PC-3 (cell line): ENCODE measurements around the gene CDH11. TPM values are rescaled to one million over a fixed set of nuclear protein-coding genes. Genes with fewer than 3 reads are reported as not detected.
A peak's percentile ranks its signal among the peaks of the same experiment; 100 is the strongest.

Source experiments
- ATAC-seq: fragments of 200-7000 bp; cut with Tn5 transposase; 2 replicates; pipeline ENCODE4 v1.9.1; 2020; ENCODE audit warnings: mild to moderate bottlenecking, moderate library complexity
- BruUV-seq: library from RNA; stranded (reverse); fragments of 400-500 nt; replicated peaks from 2 replicates; lab custom pipeline; 2021; lab: Mats Ljungman, UMichigan
- CTCF ChIA-PET: fragments of 300-600 bp; sonication (Branson Sonifier 250); formaldehyde crosslinking; loops from one replicate; lab custom pipeline; 2022; ENCODE audit warnings: antibody characterized with exemption; lab: Charles Lee
- POLR2A ChIA-PET: fragments of 300-600 bp; sonication (Branson Sonifier 250); formaldehyde crosslinking; loops from one replicate; lab custom pipeline; 2022; ENCODE audit warnings: antibody characterized with exemption; ENCODE audit not compliant: unreplicated experiment; lab: Charles Lee
- DNase-seq: peaks from one replicate; pipeline ENCODE4 v3.0.0-alpha.2; 2015
- H2AFZ ChIP-seq: fragments of 300-600 bp; sonication (generic); 2 replicates; pipeline ENCODE4 v1.6.0; 2016; ENCODE audit warnings: antibody characterized with exemption, low read length
- H3F3A ChIP-seq: fragments of 300-600 bp; sonication (generic); one replicate; pipeline ENCODE4 v1.6.0; 2017; ENCODE audit warnings: antibody characterized with exemption, low read length, control low read depth, mild to moderate bottlenecking; ENCODE audit not compliant: unreplicated experiment
- H3K27ac ChIP-seq: fragments of 300-600 bp; sonication (generic); 2 replicates; pipeline ENCODE4 v1.5.1; 2016; ENCODE audit warnings: mild to moderate bottlenecking, low read length
- H3K27me3 ChIP-seq: fragments of 300-600 bp; sonication (generic); 2 replicates; pipeline ENCODE4 v1.6.1; 2016; ENCODE audit warnings: low read length, mixed read lengths
- H3K36me3 ChIP-seq: fragments of 300-600 bp; sonication (generic); 2 replicates; pipeline ENCODE4 v1.6.1; 2016; ENCODE audit warnings: low read depth, mixed run types, low read length, mixed read lengths
- H3K4me1 ChIP-seq: fragments of 300-600 bp; sonication (generic); 2 replicates; pipeline ENCODE4 v1.5.1; 2016; ENCODE audit warnings: low read length; ENCODE audit not compliant: insufficient read depth
- H3K4me2 ChIP-seq: fragments of 300-600 bp; sonication (generic); 2 replicates; pipeline ENCODE4 v1.6.0; 2016; ENCODE audit warnings: low read length
- H3K4me3 ChIP-seq: fragments of 300-600 bp; sonication (generic); 2 replicates; pipeline ENCODE4 v1.5.1; 2016; ENCODE audit warnings: mild to moderate bottlenecking, low read length, mixed read lengths
- H3K79me2 ChIP-seq: fragments of 300-600 bp; sonication (generic); 2 replicates; pipeline ENCODE4 v1.6.1; 2017; ENCODE audit warnings: low read length, mixed read lengths
- H3K9ac ChIP-seq: fragments of 300-600 bp; sonication (generic); 2 replicates; pipeline ENCODE4 v1.6.0; 2016; ENCODE audit warnings: mild to moderate bottlenecking, low read length
- H3K9me2 ChIP-seq: fragments of 300-600 bp; sonication (generic); replicated peaks from 2 replicates; pipeline ENCODE4 v1.6.1; 2016; ENCODE audit warnings: mixed run types, low read length, mixed read lengths
- H3K9me3 ChIP-seq: fragments of 300-600 bp; sonication (generic); 2 replicates; pipeline ENCODE4 v1.6.1; 2016; ENCODE audit warnings: low read length, mixed read lengths
- H4K20me1 ChIP-seq: fragments of 300-600 bp; sonication (generic); 2 replicates; pipeline ENCODE4 v1.6.1; 2016; ENCODE audit warnings: low read length, mixed read lengths
- EZH2 ChIP-seq: fragments of 300-600 bp; sonication (generic); IDR thresholded peaks from one replicate; pipeline ENCODE4 v1.6.1; 2017; ENCODE audit warnings: antibody characterized with exemption, mild to moderate bottlenecking, low read length; ENCODE audit not compliant: unreplicated experiment
- EZH2phosphoT487 ChIP-seq: fragments of 300-600 bp; sonication (generic); IDR thresholded peaks from 2 replicates; pipeline ENCODE4 v1.6.1; 2018; ENCODE audit warnings: mild to moderate bottlenecking, antibody characterized with exemption, low read length, borderline replicate concordance
- intact Hi-C: fragments of 100-400 bp; cut with micrococcal nuclease; formaldehyde crosslinking; loops from 2 replicates; pipeline ENCODE4 v1.9.0; 2023
- total RNA-seq: library from RNA; depleted of rRNA; stranded (reverse); fragments of >200 nt; gene quantifications from 2 replicates; pipeline ENCODE4 v1.2.3, GENCODE V29; 2014
- TF ChIP-seq, protein P1 (sequence below): fragments of 300-600 bp; sonication (generic); conservative IDR thresholded peaks from 2 replicates; pipeline ENCODE4 v1.5.1; 2017; ENCODE audit warnings: antibody characterized with exemption, low read depth, mild to moderate bottlenecking, low read length

The CDH11 gene
- total RNA-seq, 1 experiment from 2014 or later, result 172 TPM

DNA sequence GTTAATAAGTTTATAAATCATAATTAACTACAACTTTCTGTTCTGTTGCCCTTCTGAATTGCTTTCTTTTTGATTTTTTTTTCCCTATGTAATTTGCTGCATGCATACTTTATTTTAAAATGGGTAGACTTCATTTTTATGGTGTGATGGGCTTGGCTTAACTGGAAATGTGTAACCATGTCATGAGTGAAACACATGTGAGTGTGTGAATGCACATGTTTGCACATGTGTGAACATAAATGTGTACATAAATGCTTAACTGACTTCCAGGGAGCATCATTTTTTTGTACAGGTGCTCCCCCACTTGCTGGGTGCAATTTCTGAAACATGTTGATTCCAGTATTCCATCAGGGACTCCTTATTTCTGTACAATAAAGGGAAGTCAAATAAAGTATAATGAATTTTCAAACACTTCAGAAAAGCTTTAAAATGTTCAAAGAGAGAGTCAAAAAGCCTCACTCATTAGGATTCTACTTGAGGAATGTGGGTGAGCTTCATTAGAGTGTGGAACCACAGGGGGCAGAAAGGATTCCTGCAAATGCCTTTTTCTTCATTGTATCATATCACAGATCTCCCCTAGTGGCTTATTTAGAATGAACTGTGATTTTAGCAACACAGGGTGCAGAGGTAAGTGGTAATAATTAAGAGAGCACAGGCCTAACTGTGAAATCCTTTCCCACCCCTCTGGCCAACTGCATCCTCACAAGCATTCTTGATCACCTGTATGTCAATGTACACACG lies 31.7 kb upstream of the CDH11 start:
- no peak overlapping the region for H2AFZ ChIP-seq
- H3K27me3 ChIP-seq, result no peaks in the 10 kb centered on the region
- no peaks in the 10 kb centered on the region; the same call in 1 of the 2 replicates for H3K4me1 ChIP-seq
- no peaks in the 10 kb centered on the region for H3K9me3 ChIP-seq
- no peak overlapping the region for H3K27ac ChIP-seq
- DNase-seq (peak; percentile 2), ATAC-seq (no peak)
- CTCF ChIA-PET, result no interaction called here
- no peak overlapping the region for H3K4me3 ChIP-seq
- no peak overlapping the region for H3K4me2 ChIP-seq
- intact Hi-C loops, result no loop called here
- no peaks in the 10 kb centered on the region for H3K36me3 ChIP-seq
- no peaks in the 10 kb centered on the region for H3K9me2 ChIP-seq
- H3K79me2 ChIP-seq, result no peaks in the 10 kb centered on the region
- BruUV-seq, result no TSS peak
- no peak overlapping the region for H3K9ac ChIP-seq
- TF ChIP-seq, protein P1, sequence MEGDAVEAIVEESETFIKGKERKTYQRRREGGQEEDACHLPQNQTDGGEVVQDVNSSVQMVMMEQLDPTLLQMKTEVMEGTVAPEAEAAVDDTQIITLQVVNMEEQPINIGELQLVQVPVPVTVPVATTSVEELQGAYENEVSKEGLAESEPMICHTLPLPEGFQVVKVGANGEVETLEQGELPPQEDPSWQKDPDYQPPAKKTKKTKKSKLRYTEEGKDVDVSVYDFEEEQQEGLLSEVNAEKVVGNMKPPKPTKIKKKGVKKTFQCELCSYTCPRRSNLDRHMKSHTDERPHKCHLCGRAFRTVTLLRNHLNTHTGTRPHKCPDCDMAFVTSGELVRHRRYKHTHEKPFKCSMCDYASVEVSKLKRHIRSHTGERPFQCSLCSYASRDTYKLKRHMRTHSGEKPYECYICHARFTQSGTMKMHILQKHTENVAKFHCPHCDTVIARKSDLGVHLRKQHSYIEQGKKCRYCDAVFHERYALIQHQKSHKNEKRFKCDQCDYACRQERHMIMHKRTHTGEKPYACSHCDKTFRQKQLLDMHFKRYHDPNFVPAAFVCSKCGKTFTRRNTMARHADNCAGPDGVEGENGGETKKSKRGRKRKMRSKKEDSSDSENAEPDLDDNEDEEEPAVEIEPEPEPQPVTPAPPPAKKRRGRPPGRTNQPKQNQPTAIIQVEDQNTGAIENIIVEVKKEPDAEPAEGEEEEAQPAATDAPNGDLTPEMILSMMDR, result no peak
- TF ChIP-seq EZH2phosphoT487, result no peak
- TF ChIP-seq EZH2, result no peak
- H4K20me1 ChIP-seq, result no peaks in the 10 kb centered on the region
- H3F3A ChIP-seq, result no peaks in the 10 kb centered on the region
- POLR2A ChIA-PET, result interaction anchor here (0.6 kb wide), 1 partner anchor 12 kb away, joined by 4 read pairs; no protein-coding TSS in a partner anchor

DNA sequence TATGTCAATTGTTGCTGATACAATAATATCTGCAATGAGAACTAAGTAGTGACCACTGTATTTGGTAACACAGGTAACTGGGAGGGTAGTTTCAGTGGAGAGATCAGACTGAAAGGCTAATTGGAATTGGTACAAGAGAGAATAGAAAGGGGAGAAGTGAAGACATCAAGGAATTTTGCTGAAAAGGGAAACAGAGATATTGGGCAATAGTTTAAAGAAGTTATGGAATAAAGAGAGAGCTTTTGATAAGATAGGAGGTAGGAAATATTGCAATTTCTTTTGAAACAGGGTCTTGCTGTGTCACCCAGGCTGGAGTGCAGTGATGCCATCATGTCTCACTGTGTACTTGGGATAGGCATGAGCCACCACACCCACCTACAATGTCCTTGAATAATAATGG lies 26.9 kb upstream of the CDH11 start:
- no TSS peak for BruUV-seq
- no peak for TF ChIP-seq EZH2
- no peak for TF ChIP-seq EZH2phosphoT487
- TF ChIP-seq, protein P1, result no peak
- Histone ChIP-seq H3K27me3 (no peaks in the 10 kb centered on the region), H2AFZ (no peak overlapping the region), H4K20me1 (no peaks in the 10 kb centered on the region), H3K9me3 (no peaks in the 10 kb centered on the region), H3K9ac (no peak overlapping the region), H3F3A (no peaks in the 10 kb centered on the region), H3K27ac (no peak overlapping the region), H3K36me3 (no peaks in the 10 kb centered on the region), H3K4me2 (no peak overlapping the region), H3K4me3 (no peak overlapping the region), H3K79me2 (no peaks in the 10 kb centered on the region), H3K4me1 (no peaks in the 10 kb centered on the region; the same call in 1 of the 2 replicates), H3K9me2 (no peaks in the 10 kb centered on the region)
- CTCF ChIA-PET, result no interaction called here
- ATAC-seq (peak; percentile 37; the same call in 1 of the 2 replicates), DNase-seq (peak; percentile 43)
- POLR2A ChIA-PET, result no interaction called here
- intact Hi-C loops, result no loop called here

DNA sequence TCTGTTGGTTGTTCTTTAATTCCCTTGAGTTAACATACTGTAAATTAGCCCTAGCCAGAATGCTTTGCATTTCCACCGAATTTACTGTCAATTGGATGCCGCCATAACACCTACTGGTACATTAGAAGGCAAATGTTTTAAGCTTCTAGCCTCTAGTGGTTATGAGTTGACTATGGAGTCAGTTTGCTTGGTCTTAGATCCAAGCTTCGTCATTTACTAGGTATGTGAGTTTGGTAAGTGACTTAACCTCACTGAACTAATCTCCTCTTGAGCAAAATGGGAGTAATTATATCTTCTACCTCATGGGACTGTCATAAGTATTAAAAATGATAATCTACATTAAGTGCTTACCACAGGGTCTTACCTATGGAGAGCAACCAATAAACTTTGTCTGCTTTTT lies 20.4 kb upstream of the CDH11 start:
- Histone ChIP-seq H3K4me1 (no peaks in the 10 kb centered on the region), H3K4me3 (no peak overlapping the region), H3K4me2 (no peak overlapping the region), H2AFZ (no peak overlapping the region), H3K9me3 (no peaks in the 10 kb centered on the region), H3K79me2 (no peaks in the 10 kb centered on the region), H4K20me1 (no peaks in the 10 kb centered on the region), H3K9me2 (no peaks in the 10 kb centered on the region), H3K27ac (no peak overlapping the region), H3K27me3 (no peaks in the 10 kb centered on the region), H3F3A (no peaks in the 10 kb centered on the region), H3K9ac (no peak overlapping the region), H3K36me3 (no peaks in the 10 kb centered on the region)
- ATAC-seq (no peak), DNase-seq (peak; percentile 17)
- ChIA-PET POLR2A (interaction anchor here (0.6 kb wide), 1 partner anchor 11 kb away, joined by 4 read pairs; no protein-coding TSS in a partner anchor), CTCF (no interaction called here)
- intact Hi-C loops, result no loop called here
- BruUV-seq, result no TSS peak
- TF ChIP-seq, protein P1, result no peak
- TF ChIP-seq EZH2phosphoT487, result no peak
- TF ChIP-seq EZH2, result no peak
